HCEC 1CT (cell line): ENCODE results near the gene CCR4.
"Not testable (repeated sequence)": the region's sequence is repeated elsewhere in the genome, so short reads cannot be mapped to it uniquely, and the experiment has no call there.

ENCODE experiments used
- DNase-seq: peaks from one replicate; pipeline ENCODE4 v3.0.0-alpha.2; 2017

Gene CCR4

DNA sequence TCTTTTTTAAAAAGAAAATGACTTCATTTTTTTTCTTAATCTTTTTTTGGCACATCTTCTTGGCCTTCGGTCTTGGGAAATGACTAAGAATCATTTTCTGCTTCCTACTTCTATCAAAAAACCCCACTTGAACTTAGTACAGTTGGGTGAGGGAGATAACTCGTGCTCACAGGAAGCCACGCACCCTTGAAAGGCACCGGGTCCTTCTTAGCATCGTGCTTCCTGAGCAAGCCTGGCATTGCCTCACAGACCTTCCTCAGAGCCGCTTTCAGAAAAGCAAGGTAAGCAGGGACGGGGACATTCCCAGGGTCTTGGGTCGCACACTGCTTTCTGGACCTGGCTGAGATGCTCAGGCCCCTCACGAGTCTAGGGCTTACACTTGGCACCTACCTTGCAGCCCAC lies at the start of gene CCR4:
CCR4 (plus strand) TSS at position 235 of the 402 bp plus-strand sequence. CDS start 1,779 bp downstream, outside the sequence.
- no peak for DNase-seq

DNA sequence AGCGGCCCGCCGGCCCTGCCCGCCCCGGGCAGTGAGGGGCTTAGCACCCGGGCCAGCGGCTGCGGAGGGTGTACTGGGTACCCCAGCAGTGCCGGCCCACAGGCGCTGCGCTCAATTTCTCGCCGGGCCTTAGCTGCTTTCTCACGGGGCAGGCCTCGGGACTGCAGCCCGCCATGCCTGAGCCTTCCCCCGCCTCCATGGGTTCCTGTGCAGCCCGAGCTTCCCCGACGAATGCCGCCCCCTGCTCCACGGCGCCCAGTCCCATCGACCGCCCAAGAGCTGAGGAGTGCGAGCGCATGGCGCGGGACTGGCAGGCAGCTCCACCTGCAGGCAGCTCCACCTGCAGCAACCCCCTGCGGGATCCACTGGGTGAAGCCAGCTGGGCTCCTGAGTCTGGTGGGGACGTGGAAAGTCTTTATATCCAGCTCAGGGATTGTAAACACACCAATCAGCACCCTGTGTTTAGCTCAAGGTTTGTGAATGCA lies 48.5 kb upstream of the CCR4 start:
- DNase-seq, result not testable (repeated sequence)

DNA sequence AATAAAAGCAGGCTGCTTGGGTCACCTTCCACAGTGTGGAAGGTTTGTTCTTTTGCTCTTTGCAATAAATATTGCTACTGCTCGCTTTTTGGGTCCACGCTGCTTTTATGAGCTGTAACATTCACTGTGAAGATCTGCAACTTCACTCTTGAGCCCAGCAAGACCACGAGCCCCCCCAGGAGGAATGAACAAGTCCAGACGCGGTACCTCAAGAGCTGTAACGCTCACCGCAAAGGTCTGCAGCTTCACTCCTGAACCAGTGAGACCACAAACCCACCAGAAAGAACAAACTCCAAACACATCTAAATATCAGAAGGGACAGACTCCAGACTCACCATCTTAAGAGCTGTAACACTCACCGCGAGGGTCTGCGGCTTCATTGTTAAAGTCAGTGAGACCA lies 47.5 kb upstream of the CCR4 start:
- no peak for DNase-seq

DNA sequence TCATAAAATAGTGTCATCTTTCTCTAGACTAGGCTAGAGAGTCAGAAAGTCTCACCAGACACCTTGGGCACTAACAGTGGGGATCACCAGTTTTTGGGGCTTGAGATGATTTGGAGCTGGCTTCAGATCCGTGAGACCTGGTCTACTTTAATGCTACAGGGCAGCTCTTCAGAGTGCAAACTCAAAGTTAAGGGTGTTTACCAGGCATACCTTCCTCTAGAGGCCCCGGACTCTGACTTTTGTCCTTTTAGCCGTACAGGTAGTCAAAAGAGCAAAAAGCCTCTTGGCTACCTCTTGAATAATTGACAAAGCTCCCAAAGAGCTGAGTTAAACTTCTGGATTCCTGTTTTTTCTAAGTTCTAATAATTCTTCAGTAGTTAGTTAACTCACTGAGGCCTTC lies 41.4 kb upstream of the CCR4 start:
- no peak for DNase-seq

DNA sequence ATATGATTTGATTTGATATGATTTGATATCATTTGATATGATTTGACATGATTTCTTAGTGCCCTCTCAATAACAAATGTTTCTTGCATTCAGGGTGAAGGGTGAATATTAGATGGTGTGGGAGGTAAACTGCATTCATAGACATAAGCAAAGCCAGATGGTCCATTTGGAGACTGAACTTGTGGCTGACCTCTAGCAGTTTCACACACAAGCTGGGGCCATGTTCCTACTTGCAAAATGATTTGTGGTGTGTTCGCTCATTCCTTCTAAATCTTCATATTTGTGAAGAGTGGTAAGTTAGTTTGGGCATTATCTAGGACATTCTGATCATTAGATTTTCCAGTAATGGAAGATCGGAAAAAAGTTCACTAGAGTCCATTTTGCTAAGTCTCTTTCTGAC lies 40.5 kb upstream of the CCR4 start:
- DNase-seq, result peak; percentile 23

DNA sequence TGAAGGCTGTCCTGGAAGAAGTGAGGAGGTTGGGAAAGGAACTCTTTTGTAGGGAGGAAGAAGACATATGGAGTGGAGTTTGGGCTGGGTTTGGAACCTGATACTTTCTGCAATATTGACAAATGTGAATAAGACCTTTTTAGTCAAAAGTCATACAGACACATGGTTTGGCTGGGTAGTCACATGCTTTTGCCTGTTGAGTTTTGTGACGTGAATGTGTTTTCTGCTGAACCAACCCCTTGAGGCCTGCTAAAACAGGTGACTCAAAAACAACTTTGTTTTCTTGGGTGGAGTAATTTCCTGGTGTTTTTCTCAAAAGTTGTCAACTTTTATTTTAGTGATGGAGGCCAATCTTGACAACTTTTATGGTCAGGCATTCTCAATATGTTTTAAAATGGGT lies 39.4 kb upstream of the CCR4 start:
- no peak for DNase-seq

DNA sequence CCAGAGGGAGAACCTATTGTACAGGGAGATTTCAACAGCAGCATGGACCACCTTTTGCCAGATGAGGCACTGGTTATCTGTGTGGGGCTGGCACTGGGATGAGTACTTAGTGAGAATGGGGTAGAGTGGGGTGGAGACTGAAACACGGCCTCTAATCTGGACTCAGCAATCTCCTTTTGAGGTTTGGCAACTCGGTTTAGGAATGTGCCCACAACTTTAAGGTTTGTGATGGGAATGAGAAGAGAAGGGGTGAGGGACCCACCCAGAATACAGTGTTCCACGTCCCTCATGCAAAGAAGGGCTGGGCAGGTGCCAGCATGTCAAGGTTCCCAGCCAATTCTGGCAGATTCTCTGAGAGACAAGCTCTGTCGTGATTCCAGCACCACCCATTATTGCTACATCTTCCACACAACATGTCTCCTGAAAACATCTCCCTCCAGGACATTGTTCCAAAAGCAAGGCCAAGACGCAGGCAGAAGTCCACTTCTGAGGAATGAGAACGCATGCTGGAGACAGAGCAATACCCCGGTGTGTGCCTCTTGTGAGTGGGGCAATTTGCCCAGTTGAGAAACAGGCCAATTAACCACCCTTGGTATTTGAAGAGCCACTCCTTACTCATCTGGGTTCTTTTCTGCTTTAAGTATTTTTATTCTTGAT lies 37.5 kb upstream of the CCR4 start:
- DNase-seq, result no peak

DNA sequence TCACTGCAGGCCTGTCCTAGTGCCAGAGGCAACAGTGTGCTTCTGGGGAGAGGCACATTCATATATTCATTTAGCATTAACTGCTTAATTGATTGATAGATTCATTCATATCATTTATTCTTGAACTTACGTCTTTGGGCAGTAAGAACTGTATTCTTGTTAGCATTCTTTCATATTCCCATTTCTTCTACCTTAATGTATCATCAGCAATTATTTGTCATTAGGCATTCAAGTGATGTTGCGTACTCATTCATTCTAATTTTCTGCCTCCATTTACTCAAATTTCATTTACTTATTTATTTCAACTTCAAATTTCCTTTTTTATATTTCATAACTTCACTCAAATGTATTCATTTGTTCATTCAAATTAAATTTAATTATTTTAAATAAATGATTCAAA lies 31.5 kb upstream of the CCR4 start:
- DNase-seq, result no peak

DNA sequence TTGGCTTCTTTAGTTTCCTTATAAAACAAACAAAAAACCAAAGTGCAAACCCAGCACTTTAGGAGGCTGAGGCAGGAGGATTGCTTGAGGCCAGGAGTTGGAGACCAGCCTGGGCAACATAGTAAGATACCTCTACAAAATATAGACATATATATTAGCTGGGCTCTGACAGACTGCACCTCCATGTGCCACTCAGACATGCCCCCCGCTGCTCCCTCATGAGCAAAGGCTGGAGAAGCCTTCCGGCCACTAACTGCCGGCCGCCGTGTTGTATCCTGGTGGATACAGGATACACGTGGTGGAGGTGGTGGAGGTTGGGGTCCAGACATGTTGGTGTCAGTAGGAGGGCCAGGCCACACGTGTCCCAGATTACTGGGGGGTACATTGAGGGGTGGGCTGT lies 29.4 kb upstream of the CCR4 start:
- no peak for DNase-seq

DNA sequence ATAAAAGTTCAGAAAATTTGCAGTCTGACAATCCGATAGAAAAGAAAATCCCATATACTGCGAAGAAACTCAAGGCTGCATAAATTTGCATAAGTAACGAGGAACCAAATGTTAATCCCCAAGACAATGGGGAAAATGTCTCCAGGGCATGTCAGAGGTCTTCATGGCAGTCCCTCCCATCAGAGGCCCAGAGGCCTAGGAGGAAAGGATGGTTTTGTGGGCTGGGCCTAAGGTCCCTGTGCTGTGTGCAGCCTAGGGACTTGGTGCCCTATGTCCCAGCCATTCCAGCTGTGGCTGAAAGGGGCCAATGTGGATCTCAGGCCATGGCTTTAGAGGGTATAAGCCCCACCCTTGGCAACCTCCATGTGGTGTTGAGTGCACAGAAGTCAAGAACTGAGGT lies 21.3 kb upstream of the CCR4 start:
- DNase-seq, result no peak

DNA sequence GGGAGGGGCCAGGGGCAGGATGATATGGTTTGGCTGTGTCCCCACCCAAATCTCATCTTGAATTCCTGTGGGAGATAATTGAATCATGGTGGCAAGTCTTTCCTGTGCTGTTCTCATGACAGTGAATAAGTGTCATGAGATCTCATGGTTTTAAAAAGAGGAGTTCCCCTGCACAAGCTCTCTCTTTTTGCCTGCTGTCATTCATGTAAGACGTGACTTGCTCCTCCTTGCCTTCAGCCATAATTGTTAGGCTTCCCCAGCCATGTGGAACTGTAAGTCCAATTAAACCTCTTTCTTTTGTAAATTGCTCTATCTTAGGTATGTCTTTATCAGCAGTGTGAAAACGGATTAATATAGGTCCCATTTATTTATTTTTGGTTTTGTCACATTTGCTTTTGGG lies 20.2 kb upstream of the CCR4 start:
- not testable (repeated sequence) for DNase-seq

DNA sequence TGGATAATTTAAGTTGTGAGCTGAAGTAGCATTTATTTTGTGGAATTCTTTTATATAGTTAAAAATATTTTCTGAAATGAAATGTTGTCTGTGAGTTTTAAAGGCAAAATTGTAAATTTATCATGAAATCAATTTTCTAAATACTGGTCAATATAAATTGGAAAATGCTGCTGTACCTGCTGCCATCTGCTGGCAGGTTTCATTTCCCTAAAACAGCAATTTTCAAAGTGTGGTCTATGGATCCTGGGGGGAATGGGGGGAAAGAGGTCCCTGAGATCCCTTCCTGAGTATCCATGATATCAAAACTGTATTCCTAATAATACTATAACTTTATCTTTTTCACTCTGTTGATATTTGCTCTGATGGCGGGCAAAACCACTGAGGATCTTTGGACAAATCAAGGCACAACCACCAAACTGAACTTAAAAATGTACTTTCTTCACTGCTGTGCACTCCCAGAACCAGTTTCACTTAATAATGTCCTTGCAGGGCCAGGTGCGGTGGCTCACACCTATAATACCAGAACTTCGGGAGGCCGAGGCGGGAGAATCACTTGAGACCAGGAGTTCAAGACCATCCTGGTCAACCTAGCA lies 17.2 kb upstream of the CCR4 start:
- peak; percentile 7 for DNase-seq

DNA sequence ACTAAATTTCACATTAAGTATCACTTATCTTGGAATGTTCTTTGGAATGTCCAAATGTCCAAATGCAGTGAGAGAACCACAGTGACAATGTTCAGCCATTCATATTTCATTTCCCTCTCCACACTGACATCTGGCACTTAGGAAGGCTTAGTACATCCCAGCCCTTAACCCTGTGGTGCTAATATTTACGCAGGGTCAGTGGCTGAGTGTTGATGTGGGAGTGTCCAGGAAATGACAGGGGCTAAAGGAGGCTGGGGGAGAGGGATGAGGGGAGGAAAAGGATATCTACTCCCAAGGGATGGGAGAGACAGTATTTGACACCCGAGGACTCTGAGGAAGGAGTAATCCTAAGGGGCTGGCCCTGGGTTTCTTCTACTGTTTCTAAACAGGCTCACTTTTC lies 14.1 kb upstream of the CCR4 start:
- DNase-seq, result no peak

DNA sequence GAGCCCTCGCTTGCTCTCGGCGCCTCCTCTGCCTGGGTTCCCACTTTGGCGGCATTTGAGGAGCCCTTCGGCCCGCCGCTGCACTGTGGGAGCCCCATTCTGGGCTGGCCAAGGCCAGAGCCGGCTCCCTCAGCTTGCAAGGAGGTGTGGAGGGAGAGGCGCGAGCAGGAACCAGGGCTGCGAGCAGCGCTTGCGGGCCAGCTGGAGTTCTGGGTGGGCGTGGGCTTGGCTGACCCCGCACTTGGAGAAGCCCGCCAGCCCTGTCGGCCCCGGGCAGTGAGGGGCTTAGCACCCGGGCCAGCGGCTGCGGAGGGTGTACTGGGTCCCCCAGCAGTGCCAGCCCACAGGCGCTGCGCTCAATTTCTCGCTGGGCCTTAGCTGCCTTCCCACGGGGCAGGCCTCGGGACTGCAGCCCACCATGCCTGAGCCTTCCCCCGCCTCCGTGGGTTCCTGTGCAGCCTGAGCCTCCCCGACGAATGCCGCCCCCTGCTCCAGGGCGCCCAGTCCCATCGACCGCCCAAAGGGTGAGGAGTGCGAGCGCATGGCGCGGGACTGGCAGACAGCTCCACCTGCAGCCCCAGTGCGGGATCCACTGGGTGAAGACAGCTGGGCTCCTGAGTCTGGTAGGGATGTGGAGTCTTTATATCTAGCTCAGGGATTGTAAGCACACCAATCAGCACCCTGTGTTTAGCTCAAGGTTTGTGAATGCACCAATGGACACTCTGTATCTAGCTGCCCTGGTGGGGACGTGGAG lies 11.7 kb upstream of the CCR4 start:
- not testable (repeated sequence) for DNase-seq

DNA sequence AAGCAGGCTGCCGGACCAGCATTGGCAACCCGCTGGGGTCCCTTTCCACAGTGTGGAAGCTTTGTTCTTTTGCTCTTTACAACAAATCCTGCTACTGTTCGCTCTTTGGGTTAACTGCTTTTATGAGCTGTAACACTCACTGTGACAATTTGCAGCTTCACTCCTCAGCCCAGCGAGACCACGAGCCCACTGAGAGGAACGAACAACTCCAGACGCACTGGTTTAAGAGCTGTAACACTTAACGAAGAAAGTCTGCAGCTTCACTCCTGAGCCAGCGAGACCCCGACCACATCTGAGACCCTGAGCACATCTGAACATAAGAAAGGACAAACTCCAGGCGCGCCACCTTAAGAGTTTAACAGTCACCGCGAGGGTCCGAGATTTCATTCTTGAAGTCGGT lies 10.7 kb upstream of the CCR4 start:
- DNase-seq, result no peak

DNA sequence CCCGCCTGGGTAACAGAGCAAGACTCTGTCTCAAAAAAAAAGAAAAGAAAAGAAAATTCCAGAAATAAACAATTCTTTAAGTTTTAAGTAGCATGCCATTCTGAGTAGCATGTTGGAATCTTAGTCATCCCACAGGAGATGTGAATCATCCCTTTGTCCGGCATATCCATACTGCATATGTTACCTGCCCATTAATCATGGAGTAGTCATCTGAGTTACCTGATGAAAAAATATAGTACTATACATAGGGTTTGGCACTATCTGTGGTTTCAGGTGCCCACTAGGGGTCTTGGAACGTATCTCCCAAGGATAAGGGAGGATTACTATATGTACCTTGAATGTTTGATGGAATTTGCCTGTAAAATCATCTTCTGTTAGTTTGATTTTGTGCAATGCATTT lies 6.3 kb upstream of the CCR4 start:
- DNase-seq, result peak; percentile 49

DNA sequence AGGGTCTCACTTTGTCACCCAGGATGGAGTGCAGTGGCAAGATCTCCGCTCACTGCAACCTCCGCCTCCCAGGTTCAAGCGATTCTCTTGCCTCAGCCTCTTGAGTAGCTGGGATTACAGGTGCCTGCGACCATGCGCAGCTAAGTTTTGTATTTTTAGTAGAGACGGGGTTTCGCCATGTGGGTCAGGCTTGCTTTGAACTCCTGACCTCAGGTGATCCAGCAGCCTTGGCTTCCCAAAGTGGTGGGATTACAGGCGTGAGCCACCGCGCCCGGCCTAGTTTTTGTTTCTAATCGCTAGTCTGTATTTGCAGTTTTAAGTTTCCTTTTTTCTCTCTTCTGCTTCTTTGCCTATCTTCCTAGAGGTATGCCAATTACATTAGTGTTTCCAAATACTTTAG lies 5.8 kb upstream of the CCR4 start:
- not testable (repeated sequence) for DNase-seq

DNA sequence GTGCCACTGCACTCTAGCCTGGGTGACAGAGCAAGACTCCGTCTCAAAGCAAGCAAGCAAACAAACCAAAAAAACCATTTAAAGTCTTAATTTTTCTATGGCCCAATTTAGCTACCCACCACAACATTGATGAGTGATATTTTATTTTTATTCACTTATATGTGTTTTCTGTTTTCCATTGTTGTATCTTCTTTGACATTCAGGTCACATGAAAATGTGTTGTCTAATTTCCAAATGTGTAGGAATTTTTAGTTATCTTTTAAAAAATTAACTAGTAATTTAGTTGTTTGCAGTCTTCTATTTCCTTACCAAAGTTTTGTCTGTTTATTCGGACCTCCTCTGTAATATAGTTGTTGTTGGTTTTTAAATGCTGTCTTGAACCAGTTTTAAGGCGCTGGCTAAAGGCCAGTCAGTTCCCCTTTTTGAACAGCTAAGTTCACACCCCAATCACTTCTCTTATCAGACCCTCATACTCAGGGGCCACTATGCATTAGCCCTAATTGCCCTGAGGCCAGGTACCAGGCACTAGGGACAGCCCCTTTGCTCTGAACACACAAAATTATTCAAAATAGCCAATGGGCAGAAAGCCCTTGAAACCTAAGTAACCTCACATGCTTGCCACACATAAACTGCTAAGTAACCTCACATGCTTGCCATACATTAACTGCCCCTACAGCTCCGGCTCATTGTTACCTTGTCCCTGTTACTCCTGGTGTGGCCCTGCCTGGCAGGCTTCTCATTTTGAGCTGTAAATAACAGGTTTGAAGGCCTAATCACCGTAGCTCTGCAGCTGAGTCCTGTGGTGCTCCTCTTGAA lies 4.3 kb upstream of the CCR4 start:
- DNase-seq, result no peak

DNA sequence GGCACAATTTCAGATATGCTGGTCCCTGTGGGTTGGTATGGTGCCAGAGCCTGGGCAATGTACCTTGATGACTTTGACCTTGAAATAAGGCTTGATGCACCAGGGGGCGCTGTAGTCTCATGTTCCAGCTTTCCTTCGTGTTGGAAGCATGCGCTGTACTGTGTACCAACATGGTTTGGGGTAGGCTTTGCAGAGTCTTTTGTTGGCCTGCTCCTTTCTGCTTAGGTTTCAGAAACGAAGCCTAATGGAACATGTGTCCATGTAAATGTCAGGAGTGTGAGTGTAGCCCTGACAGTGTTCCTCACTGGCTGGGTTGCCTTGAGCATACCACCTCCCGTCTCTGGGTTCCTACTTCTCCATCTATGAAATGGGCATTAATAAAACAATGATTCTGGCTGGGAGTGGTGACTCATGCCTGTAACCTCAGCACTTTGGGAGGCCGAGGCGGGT lies 3.6 kb upstream of the CCR4 start:
- DNase-seq, result peak; percentile 68

DNA sequence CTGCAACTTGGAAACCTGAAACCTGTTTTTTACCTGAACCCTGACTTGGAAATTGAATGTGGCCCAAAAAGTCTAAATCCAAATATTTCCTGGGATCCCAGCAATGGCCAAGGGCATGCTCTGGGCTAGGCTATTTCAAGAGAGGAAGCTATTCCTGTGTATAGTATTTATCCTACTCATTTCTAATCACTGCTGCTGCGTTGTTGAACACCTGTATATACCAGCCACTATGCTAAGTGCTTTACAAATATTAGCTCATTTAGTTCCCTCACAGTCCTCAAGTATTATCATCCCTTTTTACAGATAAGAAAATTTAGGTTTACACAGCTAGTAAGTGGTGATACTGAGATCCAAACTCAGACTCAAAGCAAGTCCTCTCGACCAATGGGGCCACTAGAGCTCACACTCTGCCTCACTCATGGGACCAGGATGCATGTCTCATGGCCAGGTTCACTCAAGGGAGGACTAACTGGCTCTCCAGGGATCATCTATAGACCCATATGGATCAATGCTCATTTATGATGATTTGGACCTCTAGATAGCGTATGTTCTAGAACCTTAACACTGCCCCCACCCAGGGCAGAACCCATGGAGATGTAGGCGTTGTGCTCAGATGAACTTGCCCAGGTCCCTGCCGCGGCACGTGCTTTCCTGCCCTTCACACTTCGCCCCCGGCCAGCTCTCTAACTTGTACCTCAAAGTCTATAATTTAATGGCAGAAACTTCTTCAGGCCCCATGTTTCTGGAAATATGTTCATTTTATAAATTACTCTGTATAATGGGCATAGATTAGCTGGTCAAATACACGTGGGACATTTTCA lies 2.6 kb upstream of the CCR4 start:
- DNase-seq, result no peak

DNA sequence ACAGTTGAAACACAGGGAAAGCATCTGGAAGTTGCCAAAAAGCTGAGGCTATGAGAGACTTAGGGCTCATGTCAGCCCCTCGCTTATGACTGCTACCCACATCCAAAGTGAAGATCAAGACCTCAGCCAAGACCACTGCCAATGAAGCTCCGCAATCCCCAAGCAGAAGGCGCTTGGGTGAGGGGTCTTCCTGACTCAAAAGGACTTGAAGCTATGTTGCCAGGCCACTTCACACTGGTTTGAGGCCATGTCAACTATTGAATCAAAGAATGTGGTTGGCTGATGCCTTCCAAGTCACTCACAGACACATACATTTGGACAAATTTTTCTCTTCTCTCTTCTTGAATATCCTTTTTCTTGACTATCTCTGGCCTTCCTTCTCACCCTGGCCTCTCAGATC lies 928 bp upstream of the CCR4 start:
- no peak for DNase-seq

DNA sequence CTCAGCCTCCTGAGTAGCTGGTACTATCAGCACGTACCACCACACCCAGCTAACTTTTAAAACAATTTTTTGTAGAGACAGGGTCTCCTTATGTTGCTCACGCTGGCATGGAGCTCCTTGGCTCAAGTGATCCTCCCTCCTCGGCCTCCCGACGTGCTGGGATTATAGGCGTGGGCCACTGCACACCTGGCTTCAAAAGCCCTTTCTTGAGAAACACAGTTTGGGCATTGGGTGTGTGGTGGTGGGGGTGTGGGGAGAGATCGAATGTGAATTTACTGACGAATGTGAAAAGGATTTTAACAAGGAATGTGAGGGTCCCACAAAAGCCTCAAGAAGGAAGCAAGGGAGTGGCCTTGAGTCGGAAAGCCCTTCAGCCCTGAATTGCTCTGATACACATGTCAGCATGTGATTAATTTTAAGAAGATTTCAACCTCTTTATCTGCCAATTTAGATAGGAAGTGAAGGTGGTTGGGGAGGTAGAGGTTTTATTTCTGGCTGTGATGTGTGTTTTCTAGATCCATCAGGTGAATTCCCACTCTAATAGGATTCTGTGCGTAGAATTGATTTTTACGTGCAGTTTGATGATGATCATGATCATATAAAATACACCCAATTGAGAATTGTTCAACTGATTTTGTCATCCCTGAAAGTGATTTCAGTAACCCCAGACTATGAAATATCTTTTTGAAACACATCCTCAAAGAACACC lies 1.1 kb downstream of the CCR4 start:
- DNase-seq, result no peak
